KOPT-K1 (cell line): ENCODE measurements around the gene SNX32.
"Not testable (repeated sequence)": the region's sequence is repeated elsewhere in the genome, so short reads cannot be mapped to it uniquely, and the experiment has no call there.

Experiments
- H3K27ac ChIP-seq: fragments of 200-600 bp; sonication (generic); 2 replicates; pipeline ENCODE4 v1.5.1; 2016; ENCODE audit warnings: antibody characterized with exemption, mild to moderate bottlenecking, low read depth, low read length; ENCODE audit not compliant: poor library complexity, severe bottlenecking
- H3K36me3 ChIP-seq: fragments of 200-600 bp; sonication (generic); 2 replicates; pipeline ENCODE4 v1.5.1; 2017; ENCODE audit warnings: antibody characterized with exemption, mild to moderate bottlenecking, low read length, moderate library complexity; ENCODE audit not compliant: insufficient read depth
- H3K9me3 ChIP-seq: fragments of 200-600 bp; sonication (generic); 2 replicates; pipeline ENCODE4 v1.5.1; 2017; ENCODE audit warnings: antibody characterized with exemption, low read length, mild to moderate bottlenecking; ENCODE audit not compliant: insufficient read depth, poor library complexity, severe bottlenecking

SNX32 gene

DNA sequence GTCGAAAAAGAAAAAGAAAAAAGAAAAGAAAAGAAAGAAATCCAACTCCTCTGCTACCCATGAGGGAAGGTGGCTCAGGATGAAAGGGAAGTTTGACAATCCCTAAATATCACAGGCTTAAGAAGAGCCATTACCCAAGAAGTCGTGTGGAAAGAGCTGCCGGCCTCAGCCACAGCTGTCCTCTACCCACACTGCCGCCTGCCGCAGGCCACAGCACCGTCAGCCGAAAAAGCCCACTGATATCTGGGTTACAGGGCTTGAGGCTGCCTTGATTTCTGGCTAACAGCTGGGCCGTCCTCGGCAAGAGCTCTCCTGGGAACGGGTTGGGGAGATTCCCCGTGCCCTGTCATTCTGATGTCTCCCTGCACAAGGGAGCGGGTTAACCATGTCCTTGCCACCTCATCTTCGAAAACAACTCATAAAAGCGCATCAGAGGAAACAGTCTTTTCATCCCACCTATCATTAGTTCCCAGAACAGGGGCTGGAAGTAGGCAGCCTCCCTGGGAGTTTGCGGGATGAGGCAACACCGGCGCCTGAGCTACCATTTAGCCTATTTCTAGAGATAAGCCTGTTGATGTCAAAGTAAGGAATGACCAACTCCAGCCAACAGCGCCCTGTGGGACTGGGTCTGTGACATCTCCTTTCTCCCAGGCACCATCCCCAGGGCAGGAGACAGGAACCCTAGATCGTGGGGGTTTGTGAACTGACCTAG, 21.8 kb upstream of the SNX32 start:
- Histone ChIP-seq H3K27ac (no peak overlapping the region), H3K36me3 (no peaks in the 10 kb centered on the region), H3K9me3 (no peaks in the 10 kb centered on the region)

DNA sequence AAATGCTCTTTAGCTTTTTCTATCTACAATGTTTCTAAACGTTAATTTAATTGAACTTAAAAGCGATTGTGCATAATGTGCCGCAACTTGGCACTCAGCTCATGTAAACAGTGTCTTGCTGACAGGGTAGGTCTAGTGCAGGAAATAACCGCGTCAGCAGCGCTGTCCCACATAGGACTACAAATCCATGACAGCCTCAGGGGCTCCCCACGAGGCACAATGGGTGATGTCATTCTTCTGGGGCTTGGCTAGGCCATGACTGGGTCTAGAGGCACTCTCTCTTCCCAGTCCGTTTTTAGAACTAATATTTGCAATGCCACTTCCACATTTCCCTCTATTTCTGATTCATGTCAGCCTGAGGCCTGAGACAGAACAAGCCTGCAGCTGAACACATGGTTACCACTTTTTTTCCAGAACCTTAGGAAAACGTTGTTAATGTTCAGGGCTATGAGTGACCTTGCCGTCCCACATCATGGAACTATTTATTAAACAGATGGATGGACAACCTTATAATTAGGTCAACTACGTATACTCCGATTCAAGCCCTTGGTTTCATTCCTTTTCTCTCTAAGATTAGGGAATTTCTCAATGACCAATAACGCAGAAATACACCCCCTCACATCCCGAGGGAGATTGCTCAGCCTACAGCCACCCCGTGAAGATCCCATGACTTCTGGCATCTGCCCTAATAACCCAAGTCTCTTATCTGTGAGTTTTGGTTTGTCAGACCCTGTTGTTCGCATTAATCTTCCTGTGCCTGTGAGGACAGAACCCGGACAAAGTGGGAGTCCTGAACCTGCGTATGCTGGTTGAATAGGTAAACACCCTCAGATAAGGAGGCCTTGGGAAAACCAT, 19.4 kb upstream of the SNX32 start:
- no peaks in the 10 kb centered on the region for H3K36me3 ChIP-seq
- no peaks in the 10 kb centered on the region for H3K9me3 ChIP-seq
- H3K27ac ChIP-seq = no peak overlapping the region

DNA sequence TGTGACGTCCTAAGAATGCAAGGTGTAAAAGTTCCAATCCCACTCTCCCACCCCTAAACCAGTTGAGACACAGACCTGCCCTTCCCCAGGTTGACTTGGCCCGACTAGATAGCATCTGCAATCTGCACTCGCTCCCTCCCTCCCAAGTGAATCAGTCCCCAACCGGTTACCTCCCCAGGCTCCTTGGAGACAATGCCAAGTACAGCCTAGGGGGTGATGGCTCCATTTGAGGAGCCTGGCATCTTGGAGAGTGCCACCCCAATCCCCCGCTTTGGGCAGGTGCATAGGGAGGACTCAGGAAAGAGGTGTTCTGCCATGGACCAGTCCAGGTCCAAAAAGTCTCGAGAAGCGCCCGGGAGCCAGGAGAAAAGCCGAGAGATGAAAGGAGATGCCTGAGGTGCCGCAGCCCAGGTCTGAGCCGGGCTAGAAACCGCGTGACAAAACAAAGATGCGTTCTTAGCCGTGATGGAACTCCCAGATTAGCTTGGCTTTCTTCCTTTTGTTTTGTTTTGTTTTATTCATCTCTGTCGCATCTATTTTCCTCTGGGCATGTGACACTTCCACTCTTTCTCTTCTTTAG, 18.7 kb upstream of the SNX32 start:
- Histone ChIP-seq H3K27ac (no peak overlapping the region), H3K9me3 (no peaks in the 10 kb centered on the region), H3K36me3 (no peaks in the 10 kb centered on the region)

DNA sequence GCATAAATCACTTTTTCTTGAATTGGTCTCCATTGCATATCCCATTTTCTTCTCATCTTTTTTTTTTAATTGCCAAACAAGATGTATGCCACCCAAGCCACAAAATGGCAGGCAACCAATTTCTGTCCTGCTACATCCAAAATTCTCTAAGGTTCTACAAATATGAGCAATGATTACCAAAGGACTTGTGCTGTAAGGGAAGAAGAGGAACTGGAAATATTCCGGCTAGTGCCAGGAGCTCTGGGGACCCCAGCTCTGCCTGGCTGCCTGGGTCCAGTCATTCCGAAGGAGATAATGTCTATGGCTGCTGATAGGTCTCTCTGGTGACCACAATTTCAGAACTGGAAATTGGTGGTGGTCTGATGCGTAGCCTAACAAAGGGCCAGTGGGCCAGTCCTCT, 17.1 kb upstream of the SNX32 start:
- no peaks in the 10 kb centered on the region for H3K9me3 ChIP-seq
- no peak overlapping the region for H3K27ac ChIP-seq
- no peaks in the 10 kb centered on the region for H3K36me3 ChIP-seq

DNA sequence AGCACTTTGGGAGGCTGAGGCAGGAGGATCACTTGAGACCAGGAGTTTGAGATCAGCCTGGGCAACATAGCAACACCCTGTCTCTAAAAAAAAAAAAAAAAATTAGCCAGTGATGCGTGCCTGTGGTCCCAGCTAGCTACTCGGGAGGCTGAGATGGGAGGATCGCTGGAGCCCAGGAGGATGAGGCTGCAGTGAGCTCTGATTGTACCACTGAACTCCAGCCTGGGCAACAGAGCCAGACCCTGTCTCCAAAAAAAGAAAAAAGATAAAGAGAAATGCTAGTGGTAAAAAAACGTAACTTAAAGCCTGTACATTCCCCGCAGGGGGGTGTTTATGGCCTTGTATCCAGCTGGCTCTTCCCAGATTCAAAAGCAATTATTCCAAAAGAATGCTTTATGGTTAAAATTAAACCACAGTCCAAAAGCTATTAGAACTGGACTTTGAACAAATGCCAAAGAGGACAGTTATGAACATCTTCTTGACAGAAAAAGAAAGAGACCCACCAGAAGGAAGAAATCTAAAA, 16.4 kb upstream of the SNX32 start:
- Histone ChIP-seq H3K9me3 (no peaks in the 10 kb centered on the region), H3K27ac (no peak overlapping the region), H3K36me3 (no peaks in the 10 kb centered on the region)

DNA sequence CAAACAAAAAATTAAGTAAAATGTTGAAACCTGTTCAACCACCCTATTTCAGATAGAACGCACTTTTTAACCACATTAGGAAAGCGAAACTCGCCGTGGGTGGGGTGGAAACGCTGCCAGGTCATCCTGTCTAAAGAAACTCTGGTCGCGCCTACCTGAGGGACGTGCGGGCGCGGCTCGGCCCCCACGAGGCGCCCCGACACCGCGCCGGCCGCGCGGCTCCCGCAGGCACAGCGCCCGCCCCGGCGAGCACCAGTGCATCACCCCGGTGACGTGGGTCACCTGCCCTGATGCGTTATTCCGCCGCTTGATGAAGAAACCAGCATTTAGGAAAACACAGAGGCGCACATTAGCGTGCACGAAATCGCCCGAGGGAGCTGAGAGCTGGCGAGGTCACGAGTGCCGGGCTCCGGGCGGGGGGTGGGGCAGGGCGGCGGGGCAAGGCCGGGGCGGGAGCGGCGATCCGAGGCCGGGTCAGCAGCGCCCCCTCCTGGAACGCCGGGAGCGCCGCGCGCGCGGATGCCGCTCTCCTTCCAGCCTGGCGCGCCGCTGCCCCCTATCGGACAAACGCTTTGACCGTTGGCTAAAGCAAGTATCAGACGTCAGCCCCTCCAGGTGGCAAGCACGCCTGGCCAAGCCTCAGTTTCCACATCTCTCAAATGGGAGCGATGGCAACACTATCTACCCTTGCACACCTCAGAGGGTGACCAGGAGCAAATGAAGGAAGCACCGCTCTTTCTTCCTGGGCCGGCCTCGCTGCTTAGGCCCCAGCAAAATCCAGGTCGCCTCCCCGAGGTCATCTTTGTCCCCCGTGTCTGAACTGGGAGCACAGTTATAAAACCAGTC, 15.7 kb upstream of the SNX32 start:
- Histone ChIP-seq H3K36me3 (no peaks in the 10 kb centered on the region), H3K27ac (peak overlapping the region; percentile 31), H3K9me3 (no peaks in the 10 kb centered on the region)

DNA sequence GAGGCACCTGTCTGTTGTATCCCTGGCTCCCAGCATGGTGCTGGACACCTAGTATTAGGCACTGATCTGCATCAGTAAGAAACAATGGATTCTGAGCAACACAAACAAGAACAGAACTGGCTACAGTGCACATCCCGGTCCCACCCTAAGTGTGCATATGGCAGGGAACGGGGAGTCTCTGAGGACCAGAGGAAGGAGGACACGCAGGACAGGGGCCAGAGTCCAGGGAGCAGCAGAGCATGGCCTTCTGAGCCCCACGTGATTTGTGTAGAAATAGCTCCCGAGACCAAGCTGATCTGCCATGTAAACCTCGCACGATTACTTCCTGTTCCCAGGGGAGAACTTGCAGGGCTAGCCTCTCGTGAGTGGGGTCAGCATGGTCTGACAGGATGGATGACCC, 12.7 kb upstream of the SNX32 start:
- no peaks in the 10 kb centered on the region for H3K36me3 ChIP-seq

DNA sequence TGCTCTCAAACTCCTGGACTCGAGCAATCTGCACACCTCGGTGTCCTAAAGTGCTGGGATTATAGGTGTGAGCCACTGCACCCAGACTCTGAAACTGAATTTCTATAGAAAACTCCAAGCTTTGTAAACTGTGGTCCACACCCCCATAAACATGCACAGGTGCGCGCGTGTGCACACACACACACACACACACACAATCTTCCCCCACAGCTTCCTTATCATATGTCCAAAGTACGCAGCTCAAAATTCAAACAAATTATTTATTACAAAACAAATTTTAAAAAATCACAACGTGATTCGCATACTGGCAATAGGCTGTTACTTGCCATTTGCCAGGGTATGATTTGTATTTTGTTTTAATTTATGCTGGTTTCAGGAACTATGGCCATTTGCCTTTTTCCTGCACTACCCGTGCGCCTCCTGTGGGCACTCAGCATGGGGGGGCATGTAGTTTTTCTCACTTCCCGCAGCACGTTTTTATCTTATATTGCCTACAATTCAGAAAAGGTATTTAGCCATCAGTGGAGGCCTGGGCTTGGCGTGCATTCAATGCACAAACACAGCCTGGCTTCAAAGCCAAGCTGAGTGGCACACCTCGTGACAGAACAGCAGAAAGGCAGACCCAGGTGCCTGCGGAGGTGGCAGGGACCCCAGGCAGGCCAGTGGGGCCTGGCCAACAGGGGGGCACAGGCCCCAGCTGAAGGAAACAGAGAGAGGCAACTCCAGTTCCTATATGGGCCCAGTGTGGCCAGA, 10.8 kb upstream of the SNX32 start:
- Histone ChIP-seq H3K27ac (no peak overlapping the region), H3K36me3 (no peaks in the 10 kb centered on the region), H3K9me3 (no peaks in the 10 kb centered on the region)

More for the DNA sequence above, 12.7 kb upstream of the SNX32 start:
- no peak overlapping the region for H3K27ac ChIP-seq
- no peaks in the 10 kb centered on the region for H3K9me3 ChIP-seq

DNA sequence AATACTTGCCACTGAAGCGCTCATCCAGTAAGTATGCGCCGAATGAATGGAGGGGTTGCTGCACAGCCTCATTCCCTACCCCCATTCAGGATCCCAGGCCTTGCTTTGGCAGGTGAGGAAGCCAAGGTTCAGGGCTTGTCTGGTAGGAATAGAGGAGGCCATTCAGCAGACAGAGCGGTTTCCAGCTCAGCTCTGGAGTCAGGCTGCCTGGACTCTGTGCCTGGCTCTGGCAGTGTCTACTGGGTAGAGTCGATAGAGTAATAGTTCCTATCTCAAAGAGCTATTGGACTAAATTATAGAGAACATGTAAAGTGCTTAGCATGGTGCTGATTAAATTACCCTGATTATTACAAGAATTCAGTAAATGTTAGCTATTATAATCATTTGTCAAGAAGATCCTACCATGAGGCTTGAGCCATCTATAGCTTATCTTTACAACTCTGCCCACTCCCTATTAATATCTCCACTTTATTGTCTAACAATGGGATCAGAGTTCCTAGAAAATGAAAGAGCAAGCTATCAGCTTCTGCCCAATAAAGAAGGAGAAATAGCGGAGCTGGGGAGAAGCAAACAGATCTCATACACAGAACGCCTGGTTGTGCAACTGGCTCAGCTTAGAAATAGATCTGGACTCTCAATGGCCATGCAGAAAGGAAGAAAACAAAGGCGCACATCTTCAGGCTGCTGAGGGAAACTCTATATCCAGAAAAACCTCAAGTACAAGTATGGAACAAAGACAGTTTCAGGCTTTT, 6.6 kb upstream of the SNX32 start:
- no peaks in the 10 kb centered on the region for H3K9me3 ChIP-seq
- no peak overlapping the region for H3K27ac ChIP-seq

DNA sequence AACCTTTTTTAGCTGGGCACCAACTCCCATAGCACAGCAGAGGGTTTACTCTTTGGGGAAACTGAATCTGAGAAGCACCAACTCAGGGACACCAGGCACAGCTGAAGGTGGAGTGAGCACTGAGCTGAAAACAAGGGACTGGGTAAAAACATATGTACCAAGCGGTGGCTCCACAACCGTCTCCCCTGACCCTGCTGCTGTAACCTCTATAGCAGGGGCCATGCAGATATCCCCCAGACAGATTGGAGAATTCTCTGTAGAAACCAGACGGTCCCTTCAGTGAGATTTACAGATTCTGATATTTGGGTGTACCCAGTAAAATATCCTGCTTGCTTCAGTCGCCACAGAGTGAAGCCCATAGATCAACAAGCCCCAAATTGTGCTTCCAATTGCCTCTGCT, 4.3 kb upstream of the SNX32 start:
- H3K36me3 ChIP-seq = no peaks in the 10 kb centered on the region
- H3K9me3 ChIP-seq = no peaks in the 10 kb centered on the region
- no peak overlapping the region for H3K27ac ChIP-seq

More for the DNA sequence above, 6.6 kb upstream of the SNX32 start:
- H3K36me3 ChIP-seq = no peaks in the 10 kb centered on the region

DNA sequence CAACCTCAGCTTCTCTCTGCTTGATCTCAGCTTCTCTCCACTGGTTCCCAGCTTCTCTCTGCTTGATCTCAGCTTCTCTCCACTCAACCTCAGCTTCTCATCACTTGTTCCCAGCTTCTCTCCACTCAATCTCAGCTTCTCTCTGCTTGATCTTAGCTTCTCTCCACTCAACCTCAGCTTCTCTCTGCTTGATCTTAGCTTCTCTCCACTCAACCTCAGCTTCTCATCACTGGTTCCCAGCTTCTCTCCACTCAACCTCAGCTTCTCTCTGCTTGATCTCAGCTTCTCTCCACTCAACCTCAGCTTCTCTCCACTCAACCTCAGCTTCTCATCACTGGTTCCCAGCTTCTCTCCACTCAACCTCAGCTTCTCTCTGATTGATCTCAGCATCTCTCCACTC, 1.5 kb upstream of the SNX32 start:
- H3K36me3 ChIP-seq, H3K27ac ChIP-seq, H3K9me3 ChIP-seq: not testable (repeated sequence)

DNA sequence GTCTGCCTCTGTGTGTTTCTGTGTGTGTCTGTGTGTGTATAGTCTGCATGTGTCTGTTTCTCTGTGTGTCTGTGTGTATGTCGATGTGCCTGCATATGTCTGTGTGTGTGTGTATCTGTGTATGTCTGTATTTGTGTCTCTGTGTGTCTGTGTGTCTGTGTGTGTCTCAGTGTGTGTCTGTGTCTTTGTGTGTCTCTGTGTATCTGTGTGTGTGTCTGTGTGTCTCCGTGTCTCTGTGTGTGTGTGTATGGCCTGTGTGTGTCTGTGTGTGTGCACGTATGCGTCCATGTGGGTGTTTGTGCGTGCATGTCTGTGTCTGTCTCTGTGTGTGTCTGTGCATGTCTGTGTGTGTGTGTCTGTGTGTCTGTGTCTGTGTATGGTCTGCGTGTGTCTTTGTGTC, 439 bp downstream of the SNX32 start:
- no peaks in the 10 kb centered on the region for H3K36me3 ChIP-seq
- no peak overlapping the region for H3K27ac ChIP-seq
- no peaks in the 10 kb centered on the region for H3K9me3 ChIP-seq

DNA sequence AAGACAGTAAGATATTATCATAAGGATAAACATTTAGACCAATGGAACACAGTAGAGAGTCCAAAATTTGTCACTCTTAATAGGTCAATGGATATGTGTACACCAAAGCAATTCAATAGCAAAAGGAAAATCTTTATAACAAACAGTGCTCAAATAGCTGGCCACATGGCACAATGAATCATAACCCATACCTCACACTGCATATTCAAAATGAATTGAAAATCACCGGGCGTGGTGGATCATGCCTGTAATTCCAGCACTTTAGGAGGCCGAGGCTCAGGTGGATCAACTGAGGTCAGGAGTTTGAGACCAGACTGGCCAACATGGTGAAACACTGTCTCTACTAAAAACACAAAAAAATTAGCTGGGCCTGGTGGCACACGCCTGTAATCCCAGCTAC, 8.4 kb downstream of the SNX32 start:
- Histone ChIP-seq H3K27ac (no peak overlapping the region), H3K9me3 (no peaks in the 10 kb centered on the region), H3K36me3 (no peaks in the 10 kb centered on the region)

DNA sequence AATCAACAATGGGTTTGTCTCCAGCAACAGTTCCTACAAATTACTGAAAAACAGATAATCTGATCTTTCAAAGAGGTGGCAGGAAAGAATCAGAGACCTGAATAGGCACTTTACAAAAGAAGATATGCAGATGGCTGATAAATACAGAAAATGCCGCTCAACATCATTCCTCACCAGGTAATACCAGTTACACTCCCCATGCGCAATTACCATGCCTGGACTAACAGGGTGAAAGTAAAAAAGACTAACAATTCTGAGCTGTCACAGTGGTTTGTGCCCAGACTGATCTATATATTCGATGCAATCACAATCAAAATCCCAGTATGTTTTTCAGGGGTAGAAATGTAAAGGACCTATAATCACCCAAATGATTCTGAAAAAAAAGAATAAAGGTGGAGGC, 10.0 kb downstream of the SNX32 start:
- H3K27ac ChIP-seq = no peak overlapping the region
- no peaks in the 10 kb centered on the region for H3K9me3 ChIP-seq
- no peaks in the 10 kb centered on the region for H3K36me3 ChIP-seq
